Ovary (tissue), 9 donors: ENCODE measurements around the gene FGF12. TPM values are rescaled to one million over a fixed set of nuclear protein-coding genes. Genes with fewer than 3 reads are reported as not detected.
A peak's percentile ranks its signal among the peaks of the same experiment; 100 is the strongest.

ENCODE experiments used
- DNase-seq, 5 donors: peaks; one replicate each; pipeline ENCODE4 v3.0.0-alpha.2; 2019 to 2020
- H3K27ac ChIP-seq, 2 donors: fragments of 200-600 bp; one replicate each; pipeline versions ENCODE4 v1.5.1 to v1.8.0; 2019 to 2022
- H3K27me3 ChIP-seq: fragments of 200-600 bp; one replicate; pipeline ENCODE4 v1.8.0; 2022
- H3K36me3 ChIP-seq: fragments of 200-600 bp; sonication (generic); one replicate; pipeline ENCODE4 v1.5.1; 2019
- H3K4me1 ChIP-seq: one replicate; pipeline ENCODE4 v1.8.1; 2013; ENCODE audit warnings: mild to moderate bottlenecking, moderate library complexity; ENCODE audit not compliant: insufficient read depth
- H3K4me3 ChIP-seq: fragments of 200-600 bp; sonication (generic); one replicate; pipeline ENCODE4 v1.5.1; 2017
- H3K9me3 ChIP-seq, 2 donors: fragments of 200-600 bp in 1 of 2; sonication (generic) in 1 of 2; one replicate each; pipeline versions ENCODE4 v1.5.1 to v1.8.1; 2013 to 2019; ENCODE audit warnings: mild to moderate bottlenecking in 1 of 2, moderate library complexity in 1 of 2
- EP300 ChIP-seq: sonication (generic); formaldehyde crosslinking; IDR thresholded peaks from one replicate; pipeline ENCODE4 v1.6.1; 2017; ENCODE audit warnings: antibody characterized with exemption
- POLR2A ChIP-seq: fragments of 450-650 bp; IDR thresholded peaks from one replicate; pipeline ENCODE4 v1.6.1; 2017; ENCODE audit warnings: antibody characterized with exemption, mild to moderate bottlenecking, moderate library complexity
- WGBS, 3 donors: extraction: QIAGEN DNeasy Blood & Tissue Kit in 1 of 3; methylation state at CpG; one replicate each; pipeline versions ENCODE4 v1.1.5 to v1.1.7; 2013 to 2017; 5-methylcytosine and 5-hydroxymethylcytosine counted together
- intact Hi-C, 4 donors: fragments of 100-400 bp; cut with DNase I; formaldehyde crosslinking; loops; one replicate each; pipeline versions ENCODE4 v1.11.0 to v1.15.1; 2022 to 2023
- polyA plus RNA-seq, 2 donors: library from polyadenylated mRNA; stranded (reverse); fragments of 200-250 nt in 1 of 2; fragments of 350-450 nt in 1 of 2; fragmentation: Illumina TruSeq in 1 of 2; extraction: RNeasy Lipid Tissue Mini Kit (QIAGEN cat#74804) in 1 of 2; gene quantifications; one replicate each; pipeline ENCODE4 v1.2.3, GENCODE V29; 2013 to 2014
- total RNA-seq, 7 donors: library from RNA; depleted of rRNA in 2 of 7; stranded (reverse); fragments of >200 nt in 2 of 7; fragmentation: NEBNext Ultra II Directional in 3 of 7; extraction: Animal tissue kit (Norgen Biotek cat#: 25700) in 3 of 7; gene quantifications; one replicate each; pipeline versions ENCODE4 v1.1.0 to v1.2.4, GENCODE V29; 2016 to 2023
- TF ChIP-seq, protein P1 (sequence below), 3 donors: fragments of 450-650 bp in 2 of 3; fragments of 200-600 bp in 1 of 3; IDR thresholded peaks; one replicate each; pipeline versions ENCODE4 v1.5.1 to v1.8.0; 2016 to 2022; ENCODE audit warnings: antibody characterized with exemption in 3 of 3, mild to moderate bottlenecking in 1 of 3
- donor health status: DM: no; HTN: no; CAD: no; lungs with moderate emphysema.
- donor health status: DM: no; HTN: no; CAD: no.
- donor health status: Bipolar disorder and iron deficiency.
- donor health status: DM: yes; HTN: yes; CAD: no.
- donor health status: DM: no; HTN: no; CAD: no.
- donor health status: DM: yes; HTN: yes; CAD: no.

FGF12 gene
- total and polyA plus RNA-seq, 9 donors = 0.24 to 4.0 (median 1.7) TPM

DNA sequence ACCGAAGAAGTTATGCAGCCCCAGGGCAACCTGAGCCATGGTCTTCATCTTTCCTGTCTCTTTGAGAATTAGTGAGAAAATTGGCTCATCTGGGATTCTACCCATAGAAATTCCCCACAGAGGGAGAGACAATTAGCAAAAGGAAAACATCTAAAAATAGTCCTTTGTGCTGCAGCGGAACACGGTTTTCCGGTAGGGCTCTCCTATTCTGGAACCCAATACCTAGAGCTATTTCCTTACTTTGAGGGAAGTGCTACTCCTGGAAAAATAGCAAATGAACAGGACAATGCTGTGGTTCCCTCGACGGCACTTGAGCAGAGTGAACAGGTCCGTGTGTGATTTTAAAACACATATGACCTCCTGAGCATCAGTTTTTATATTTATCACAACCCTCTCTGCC is 210.5 kb downstream of the FGF12 start:
- no peak for DNase-seq
- H3K27ac ChIP-seq = no peak overlapping the region
- intact Hi-C loops = no loop called here
- H3K4me1 ChIP-seq = peaks cover 4% of the 10 kb centered on the region
- TF ChIP-seq, protein P1, sequence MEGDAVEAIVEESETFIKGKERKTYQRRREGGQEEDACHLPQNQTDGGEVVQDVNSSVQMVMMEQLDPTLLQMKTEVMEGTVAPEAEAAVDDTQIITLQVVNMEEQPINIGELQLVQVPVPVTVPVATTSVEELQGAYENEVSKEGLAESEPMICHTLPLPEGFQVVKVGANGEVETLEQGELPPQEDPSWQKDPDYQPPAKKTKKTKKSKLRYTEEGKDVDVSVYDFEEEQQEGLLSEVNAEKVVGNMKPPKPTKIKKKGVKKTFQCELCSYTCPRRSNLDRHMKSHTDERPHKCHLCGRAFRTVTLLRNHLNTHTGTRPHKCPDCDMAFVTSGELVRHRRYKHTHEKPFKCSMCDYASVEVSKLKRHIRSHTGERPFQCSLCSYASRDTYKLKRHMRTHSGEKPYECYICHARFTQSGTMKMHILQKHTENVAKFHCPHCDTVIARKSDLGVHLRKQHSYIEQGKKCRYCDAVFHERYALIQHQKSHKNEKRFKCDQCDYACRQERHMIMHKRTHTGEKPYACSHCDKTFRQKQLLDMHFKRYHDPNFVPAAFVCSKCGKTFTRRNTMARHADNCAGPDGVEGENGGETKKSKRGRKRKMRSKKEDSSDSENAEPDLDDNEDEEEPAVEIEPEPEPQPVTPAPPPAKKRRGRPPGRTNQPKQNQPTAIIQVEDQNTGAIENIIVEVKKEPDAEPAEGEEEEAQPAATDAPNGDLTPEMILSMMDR (IDR thresholded peaks at IDR 0.05) = no peak
- TF ChIP-seq POLR2A (no peak), EP300 (no peak)
- H3K27me3 ChIP-seq = no peaks in the 10 kb centered on the region
- WGBS, 3 donors = 71 to 82% (median 75%) methylated on average over 7 of the region's 7 CpGs
- no peaks in the 10 kb centered on the region for H3K36me3 ChIP-seq
- no peaks in the 10 kb centered on the region for H3K9me3 ChIP-seq
- no peak overlapping the region for H3K4me3 ChIP-seq

GRCh38 chr3:192515664-192516045 is 211.7 kb downstream of the FGF12 start:
- 5 to 8% (median 5%) methylated on average over 10 of the region's 10 CpGs for WGBS, 3 donors

DNA sequence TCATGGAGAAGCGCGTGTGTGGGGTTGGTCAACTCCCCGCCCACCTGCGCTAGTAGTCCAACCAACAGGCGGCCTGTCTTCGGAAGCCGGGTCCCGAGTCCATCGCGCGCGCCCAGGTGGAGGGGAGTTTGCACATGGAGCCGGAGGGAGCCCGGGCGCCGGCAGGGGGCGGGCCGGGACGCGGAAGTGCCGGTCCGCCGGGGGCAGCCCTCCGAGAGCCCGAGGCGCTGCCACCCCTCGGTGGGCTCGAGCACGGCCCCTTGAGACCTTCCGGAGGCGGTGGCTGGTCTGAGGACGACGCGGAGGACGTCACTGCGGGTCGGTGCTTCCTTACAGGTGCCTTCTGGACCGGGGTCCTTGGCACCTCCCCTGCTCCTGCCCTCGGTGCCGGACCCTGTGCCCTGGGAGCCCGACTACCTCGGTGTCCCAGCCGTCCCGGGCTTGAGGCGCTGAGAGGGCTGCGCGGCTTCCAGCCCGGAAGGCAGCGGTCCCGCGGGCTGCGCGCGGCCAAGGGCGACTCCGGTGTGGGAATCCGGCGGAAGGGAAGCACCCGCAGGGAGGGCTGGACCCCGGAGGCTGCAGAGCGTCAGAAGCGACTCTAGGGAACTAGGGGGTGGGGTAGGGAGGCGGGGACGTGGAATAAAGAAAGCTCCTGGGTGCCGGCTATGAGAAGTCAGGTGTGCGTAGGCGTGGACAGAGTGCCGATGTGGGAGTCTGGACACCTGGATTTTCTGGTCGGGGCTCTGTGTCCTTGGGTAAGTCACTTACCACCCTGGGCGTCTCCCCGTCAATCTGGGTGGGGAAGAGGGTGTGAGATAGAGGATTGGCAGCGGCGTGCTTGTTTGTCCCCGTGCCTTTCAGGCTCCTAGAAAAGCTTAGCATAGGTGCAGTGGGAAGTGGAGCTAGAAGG is 212.3 kb downstream of the FGF12 start:
- Histone ChIP-seq H3K27me3 (no peaks in the 10 kb centered on the region), H3K36me3 (no peaks in the 10 kb centered on the region), H3K9me3 (no peaks in the 10 kb centered on the region), H3K4me3 (peak overlapping the region; percentile 9), H3K4me1 (peaks cover 4% of the 10 kb centered on the region), H3K27ac (no peak overlapping the region)
- intact Hi-C loops = no loop called here
- peak in 1 of 5 donors; percentile 12 for DNase-seq
- TF ChIP-seq POLR2A (no peak), EP300 (no peak)
- TF ChIP-seq, protein P1 (IDR thresholded peaks at IDR 0.05) = no peak
- WGBS, 3 donors = 0 to 1% (median 1%) methylated on average over 47 to 74 of the region's 74 CpGs

More at GRCh38 chr3:192515664-192516045, 211.7 kb downstream of the FGF12 start:
- Histone ChIP-seq H3K27me3 (no peaks in the 10 kb centered on the region), H3K27ac (no peak overlapping the region), H3K4me1 (peaks cover 4% of the 10 kb centered on the region), H3K36me3 (no peaks in the 10 kb centered on the region), H3K9me3 (no peaks in the 10 kb centered on the region), H3K4me3 (no peak overlapping the region)
- DNase-seq = no peak
- TF ChIP-seq EP300 (no peak), POLR2A (no peak)
- TF ChIP-seq, protein P1 (IDR thresholded peaks at IDR 0.05) = no peak
- intact Hi-C loops = no loop called here

GRCh38 chr3:192514081-192514753 is 213.1 kb downstream of the FGF12 start:
- H3K9me3 ChIP-seq = no peaks in the 10 kb centered on the region
- no peak overlapping the region for H3K27ac ChIP-seq
- no peaks in the 10 kb centered on the region for H3K36me3 ChIP-seq
- H3K27me3 ChIP-seq = no peaks in the 10 kb centered on the region
- TF ChIP-seq, protein P1 (IDR thresholded peaks at IDR 0.05) = no peak
- TF ChIP-seq POLR2A (no peak), EP300 (no peak)
- WGBS, 3 donors = 1 to 3% (median 2%) methylated on average over 39 of the region's 39 CpGs
- intact Hi-C loops = no loop called here
- no peak overlapping the region for H3K4me3 ChIP-seq
- peaks cover 4% of the 10 kb centered on the region for H3K4me1 ChIP-seq
- DNase-seq = no peak
